Mammary epithelial cell (primary cell): Measurements from ENCODE around the gene LRFN5.

ENCODE experiments used
- EZH2 ChIP-seq: IDR thresholded peaks from 2 replicates; pipeline ENCODE4 v1.6.1; 2012; ENCODE audit warnings: low read length, inconsistent platforms, borderline replicate concordance
- TF ChIP-seq, protein P1 (sequence below), 2 donors: IDR thresholded peaks in 1 of 2; conservative IDR thresholded peaks in 1 of 2; 2 replicates each; pipeline ENCODE4 v1.5.1; 2011 to 2012; ENCODE audit warnings: inconsistent platforms in 2 of 2, low read length in 2 of 2, mild to moderate bottlenecking in 2 of 2, control low read depth in 1 of 2, low read depth in 1 of 2; ENCODE audit not compliant: insufficient read depth in 1 of 2; ENCODE audit errors: extremely low read depth in 1 of 2

- TF ChIP-seq, protein P1, sequence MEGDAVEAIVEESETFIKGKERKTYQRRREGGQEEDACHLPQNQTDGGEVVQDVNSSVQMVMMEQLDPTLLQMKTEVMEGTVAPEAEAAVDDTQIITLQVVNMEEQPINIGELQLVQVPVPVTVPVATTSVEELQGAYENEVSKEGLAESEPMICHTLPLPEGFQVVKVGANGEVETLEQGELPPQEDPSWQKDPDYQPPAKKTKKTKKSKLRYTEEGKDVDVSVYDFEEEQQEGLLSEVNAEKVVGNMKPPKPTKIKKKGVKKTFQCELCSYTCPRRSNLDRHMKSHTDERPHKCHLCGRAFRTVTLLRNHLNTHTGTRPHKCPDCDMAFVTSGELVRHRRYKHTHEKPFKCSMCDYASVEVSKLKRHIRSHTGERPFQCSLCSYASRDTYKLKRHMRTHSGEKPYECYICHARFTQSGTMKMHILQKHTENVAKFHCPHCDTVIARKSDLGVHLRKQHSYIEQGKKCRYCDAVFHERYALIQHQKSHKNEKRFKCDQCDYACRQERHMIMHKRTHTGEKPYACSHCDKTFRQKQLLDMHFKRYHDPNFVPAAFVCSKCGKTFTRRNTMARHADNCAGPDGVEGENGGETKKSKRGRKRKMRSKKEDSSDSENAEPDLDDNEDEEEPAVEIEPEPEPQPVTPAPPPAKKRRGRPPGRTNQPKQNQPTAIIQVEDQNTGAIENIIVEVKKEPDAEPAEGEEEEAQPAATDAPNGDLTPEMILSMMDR (conservative IDR thresholded peaks at IDR 0.05 in 1 of 2, IDR thresholded peaks at IDR 0.05 in 1 of 2; ENCODE audit: extremely low read depth in 1 of 2, insufficient read depth in 1 of 2, low read depth in 1 of 2, low read length in 2 of 2): no peak
- no peak for TF ChIP-seq EZH2
Observed at GRCh38 chr14:41606282-41606531, 469 bp upstream of the LRFN5 start.
